HepG2 (cell line): ENCODE measurements around the gene NDC80. TPM values are rescaled to one million over a fixed set of nuclear protein-coding genes. Genes with fewer than 3 reads are reported as not detected.
A peak's percentile ranks its signal among the peaks of the same experiment; 100 is the strongest.
"Not testable (repeated sequence)": the region's sequence is repeated elsewhere in the genome, so short reads cannot be mapped to it uniquely, and the experiment has no call there.

ENCODE experiments used
- ATAC-seq: fragments of 200-7000 bp; cut with Tn5 transposase; 3 replicates; pipeline ENCODE4 v1.9.1; 2020; ENCODE audit warnings: mild to moderate bottlenecking, moderate library complexity
- BruUV-seq: library from RNA; stranded (reverse); fragments of 400-500 nt; replicated peaks from 2 replicates; lab custom pipeline; 2021; lab: Mats Ljungman, UMichigan
- CTCF ChIA-PET: fragments of 300-600 bp; formaldehyde crosslinking; extraction: SDS; loops from one replicate; lab custom pipeline; 2021; ENCODE audit warnings: low total read pairs, inconsistent platforms, low intra/inter-chr PET ratio; lab: Yijun Ruan, JAX
- POLR2A ChIA-PET: fragments of 350-600 bp; sonication (Branson Sonifier 250); formaldehyde crosslinking; loops from one replicate; lab custom pipeline; 2020; ENCODE audit warnings: antibody characterized with exemption, inconsistent platforms; lab: Yijun Ruan, JAX
- DNase-seq: peaks from one replicate; pipeline ENCODE4 v3.0.0-alpha.2; 2015; ENCODE audit warnings: low spot score
- FAIRE-seq: peaks from 3 replicates; lab custom pipeline; 2011; peaks lifted over from hg19 to GRCh38; lab: Jason Lieb, UNC
- H2AFZ ChIP-seq: one replicate; pipeline ENCODE4 v1.6.1; 2011; ENCODE audit warnings: low read length, inconsistent platforms
- H3K27ac ChIP-seq: fragments of 300-600 bp; 3 replicates; pipeline ENCODE4 v1.8.0; 2011; ENCODE audit warnings: mixed run types, mild to moderate bottlenecking, mixed read lengths, low read length, inconsistent platforms; ENCODE audit not compliant: insufficient read depth; ENCODE audit errors: extremely low read length
- H3K27me3 ChIP-seq, 2 experiments: fragments of 200-600 bp in 1 of 2; 2 replicates in 1 of 2; 3 replicates in 1 of 2; pipeline versions ENCODE4 v1.6.0 to v1.8.0; 2011; ENCODE audit warnings: low read length in 2 of 2, mild to moderate bottlenecking in 2 of 2, moderate library complexity in 2 of 2, inconsistent platforms in 1 of 2; ENCODE audit not compliant: insufficient read depth in 2 of 2, control insufficient read depth in 1 of 2
- H3K36me3 ChIP-seq, 2 experiments: fragments of 200-600 bp in 1 of 2; replicated peaks in 1 of 2; 2 replicates in 1 of 2; 3 replicates in 1 of 2; pipeline versions ENCODE4 v1.5.1 to v1.8.0; 2011; ENCODE audit warnings: low read length in 2 of 2, inconsistent platforms in 1 of 2; ENCODE audit not compliant: insufficient read depth in 2 of 2, control insufficient read depth in 1 of 2
- H3K4me1 ChIP-seq: 2 replicates; pipeline ENCODE4 v1.5.1; 2012; ENCODE audit warnings: low read length, inconsistent platforms; ENCODE audit not compliant: insufficient read depth
- H3K4me2 ChIP-seq: 2 replicates; pipeline ENCODE4 v1.6.0; 2011; ENCODE audit warnings: low read depth, low read length, inconsistent platforms
- H3K4me3 ChIP-seq, 3 experiments: fragments of 200-600 bp in 1 of 3; sonication (generic), shearing (Covaris generic) in 1 of 3; replicated peaks in 1 of 3; 2 replicates each; pipeline ENCODE4 v1.5.1; 2011 to 2016; ENCODE audit warnings: low read length in 3 of 3, inconsistent platforms in 2 of 3, low read depth in 2 of 3, mild to moderate bottlenecking in 2 of 3, control low read depth in 1 of 3, mixed read lengths in 1 of 3; ENCODE audit not compliant: insufficient read depth in 1 of 3
- H3K79me2 ChIP-seq: one replicate; pipeline ENCODE4 v1.6.1; 2011; ENCODE audit warnings: low read length, inconsistent platforms; ENCODE audit not compliant: insufficient read depth
- H3K9ac ChIP-seq: 2 replicates; pipeline ENCODE4 v1.6.0; 2011; ENCODE audit warnings: mild to moderate bottlenecking, low read depth, low read length, inconsistent platforms; ENCODE audit not compliant: insufficient read depth
- H3K9me3 ChIP-seq: 2 replicates; pipeline ENCODE4 v1.5.1; 2012; ENCODE audit warnings: mild to moderate bottlenecking, low read length
- H4K20me1 ChIP-seq: 2 replicates; pipeline ENCODE4 v1.6.0; 2011; ENCODE audit warnings: inconsistent platforms, mild to moderate bottlenecking, low read length, moderate library complexity; ENCODE audit not compliant: insufficient read depth
- PHB2 ChIP-seq: fragments of 450-650 bp; IDR thresholded peaks from 2 replicates; pipeline ENCODE4 v1.6.1; 2018; ENCODE audit not compliant: partially characterized antibody
- PRMT3 ChIP-seq: sonication (generic); formaldehyde crosslinking; IDR thresholded peaks from 2 replicates; pipeline ENCODE4 v1.8.1; 2022; ENCODE audit warnings: low read depth, mild to moderate bottlenecking, moderate library complexity, missing genetic modification reagents, borderline replicate concordance
- SMC3 ChIP-seq: IDR thresholded peaks from 2 replicates; pipeline ENCODE4 v1.6.1; 2011; ENCODE audit warnings: low read length, improper control_type of control experiment
- STAG1 ChIP-seq: sonication (generic); formaldehyde crosslinking; IDR thresholded peaks from 2 replicates; pipeline ENCODE4 v1.4.0; 2020; ENCODE audit warnings: missing genetic modification reagents
- ZNF317 ChIP-seq: sonication (generic); formaldehyde crosslinking; IDR thresholded peaks from 2 replicates; pipeline ENCODE4 v1.5.0; 2020; ENCODE audit warnings: mild to moderate bottlenecking, missing genetic modification reagents
- ZNF773 ChIP-seq: sonication (generic); formaldehyde crosslinking; IDR thresholded peaks from 2 replicates; pipeline ENCODE4 v1.4.0; 2020; ENCODE audit warnings: missing genetic modification reagents, borderline replicate concordance
- WGBS: methylation state at CpG from one replicate; pipeline ENCODE4 v1.1.6; 2017; ENCODE audit warnings: low lambda C conversion rate; 5-methylcytosine and 5-hydroxymethylcytosine counted together
- in situ Hi-C: cut with HindIII; loops from 2 replicates; pipeline ENCODE4 v1.10.0; 2017; ENCODE audit warnings: low pct_unique_long_range_greater_than_20kb; ENCODE audit not compliant: extremely low pct_ligation_motif_present
- intact Hi-C: fragments of 100-400 bp; cut with micrococcal nuclease; formaldehyde crosslinking; loops from one replicate; pipeline ENCODE4 v1.10.0; 2022; ENCODE audit not compliant: unreplicated experiment
- polyA plus RNA-seq, 8 experiments: library from polyadenylated mRNA; depleted of rRNA in 3 of 8; stranded (reverse) in 7 of 8; unstranded in 1 of 8; fragments of >200 nt; fragmentation: Illumina TruSeq in 4 of 8; extraction: Trizol in 4 of 8; gene quantifications; 2 replicates each; pipeline versions ENCODE4 v1.2.1 to v1.2.3, GENCODE V29; 2011 to 2016; ENCODE audit warnings: low read depth in 4 of 8, missing spikeins in 1 of 8, mixed read lengths in 1 of 8; ENCODE audit not compliant: insufficient read depth in 1 of 8
- total RNA-seq, 5 experiments: library from RNA; depleted of rRNA; stranded (reverse); fragments of >200 nt; fragmentation: Illumina TruSeq; extraction: Trizol; gene quantifications; 2 replicates each; pipeline ENCODE4 v1.2.3, GENCODE V29; 2016; ENCODE audit warnings: low read depth in 1 of 5
- TF ChIP-seq, protein P1 (sequence below): sonication (generic); formaldehyde crosslinking; IDR thresholded peaks from 2 replicates; pipeline ENCODE4 v1.8.1; 2023; ENCODE audit warnings: missing genetic modification reagents, inconsistent platforms, borderline replicate concordance
- TF ChIP-seq, protein P2 (sequence below): sonication (generic); formaldehyde crosslinking; IDR thresholded peaks from 2 replicates; pipeline ENCODE4 v1.4.0; 2020; ENCODE audit warnings: missing genetic modification reagents; ENCODE audit errors: not compliant biosample characterization
- TF ChIP-seq, protein P3 (sequence below): sonication (generic); formaldehyde crosslinking; IDR thresholded peaks from 2 replicates; pipeline ENCODE4 v1.5.0; 2020; ENCODE audit warnings: mild to moderate bottlenecking, missing genetic modification reagents, moderate library complexity

NDC80 gene
- total and polyA plus RNA-seq, 2 of the 13 experiments (the other 11 are each of a cell fraction or from before 2014, with no cell fraction given), result 9.6 to 33.0 TPM

DNA sequence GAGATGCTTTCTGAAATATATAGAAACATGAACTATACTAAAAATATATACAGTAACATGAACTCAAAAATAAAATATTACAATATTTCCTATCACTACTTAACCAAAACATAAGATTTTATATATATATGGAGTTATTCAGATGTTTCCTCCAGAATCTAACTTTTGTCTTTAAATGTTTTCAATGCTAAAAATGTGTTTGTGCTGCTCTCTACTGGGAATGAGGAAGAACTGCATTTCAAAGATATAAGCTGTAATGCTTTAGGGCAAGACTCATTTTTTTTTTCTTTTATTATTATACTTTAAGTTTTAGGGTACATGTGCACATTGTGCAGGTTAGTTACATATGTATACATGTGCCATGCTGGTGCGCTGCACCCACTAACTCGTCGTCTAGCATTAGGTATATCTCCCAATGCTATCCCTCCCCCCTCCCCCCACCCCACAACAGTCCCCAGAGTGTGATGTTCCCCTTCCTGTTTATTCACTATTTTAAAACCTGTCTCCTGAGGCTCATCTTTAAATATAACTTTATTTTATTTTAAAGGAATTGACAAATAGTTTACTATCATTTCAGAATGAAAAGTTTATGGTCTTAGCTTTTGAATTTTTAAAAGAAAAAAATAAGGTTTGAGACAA lies 29.3 kb upstream of the NDC80 start:
- intact Hi-C loops, result loop anchor here (2.0 kb wide), 1 partner anchor 955 kb away; no protein-coding TSS in a partner anchor

DNA sequence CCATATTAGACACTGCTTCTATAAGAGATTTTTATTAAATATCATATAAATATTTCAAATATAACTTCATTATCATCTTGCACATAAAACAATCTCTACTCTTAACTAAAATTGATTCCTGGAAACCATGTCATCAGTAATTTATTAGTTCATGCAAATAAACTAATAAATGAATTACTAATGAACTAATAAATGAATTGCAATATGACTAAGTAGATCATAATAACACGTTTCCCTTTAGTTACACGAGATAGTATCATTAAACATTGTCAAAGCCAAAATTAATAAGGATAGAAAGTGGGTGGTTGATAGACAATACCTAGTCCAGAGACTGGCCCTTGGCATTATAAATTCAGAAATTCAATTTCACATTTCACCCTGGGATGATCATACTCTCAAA lies 26.2 kb upstream of the NDC80 start:
- Histone ChIP-seq H3K27ac (no peak overlapping the region), H3K9ac (no peak overlapping the region), H3K9me3 (no peaks in the 10 kb centered on the region), H3K4me2 (no peak overlapping the region), H4K20me1 (no peaks in the 10 kb centered on the region), H2AFZ (no peak overlapping the region), H3K27me3 (no peaks in the 10 kb centered on the region), H3K36me3 (peaks cover 5 to 9% of the 10 kb centered on the region in 2 experiments; a peak in 3 of 5 replicates), H3K4me3 (no peak overlapping the region), H3K79me2 (no peaks in the 10 kb centered on the region), H3K4me1 (no peaks in the 10 kb centered on the region)
- ChIA-PET CTCF (no interaction called here), POLR2A (no interaction called here)
- WGBS, result 91% methylated on average over 2 of the region's 2 CpGs
- FAIRE-seq, result no peak
- in situ Hi-C loops, result loop anchor here (25.0 kb wide), 2 partner anchors 208 to 958 kb away; no protein-coding TSS in a partner anchor
- ATAC-seq, result no peak
- no peak for DNase-seq
- BruUV-seq, result no TSS peak
- intact Hi-C loops, result no loop called here
- TF ChIP-seq PHB2 (no peak), PRMT3 (no peak), ZNF317 (CRISPR knock-in tag) (no peak), ZNF773 (CRISPR knock-in tag) (no peak)
- TF ChIP-seq, protein P1, sequence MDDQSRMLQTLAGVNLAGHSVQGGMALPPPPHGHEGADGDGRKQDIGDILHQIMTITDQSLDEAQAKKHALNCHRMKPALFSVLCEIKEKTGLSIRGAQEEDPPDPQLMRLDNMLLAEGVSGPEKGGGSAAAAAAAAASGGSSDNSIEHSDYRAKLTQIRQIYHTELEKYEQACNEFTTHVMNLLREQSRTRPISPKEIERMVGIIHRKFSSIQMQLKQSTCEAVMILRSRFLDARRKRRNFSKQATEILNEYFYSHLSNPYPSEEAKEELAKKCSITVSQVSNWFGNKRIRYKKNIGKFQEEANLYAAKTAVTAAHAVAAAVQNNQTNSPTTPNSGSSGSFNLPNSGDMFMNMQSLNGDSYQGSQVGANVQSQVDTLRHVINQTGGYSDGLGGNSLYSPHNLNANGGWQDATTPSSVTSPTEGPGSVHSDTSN (CRISPR knock-in tag), result no peak
- TF ChIP-seq, protein P2, sequence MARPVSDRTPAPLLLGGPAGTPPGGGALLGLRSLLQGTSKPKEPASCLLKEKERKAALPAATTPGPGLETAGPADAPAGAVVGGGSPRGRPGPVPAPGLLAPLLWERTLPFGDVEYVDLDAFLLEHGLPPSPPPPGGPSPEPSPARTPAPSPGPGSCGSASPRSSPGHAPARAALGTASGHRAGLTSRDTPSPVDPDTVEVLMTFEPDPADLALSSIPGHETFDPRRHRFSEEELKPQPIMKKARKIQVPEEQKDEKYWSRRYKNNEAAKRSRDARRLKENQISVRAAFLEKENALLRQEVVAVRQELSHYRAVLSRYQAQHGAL, result no peak

More for the DNA sequence above, 29.3 kb upstream of the NDC80 start:
- H3K36me3 ChIP-seq, H3K27me3 ChIP-seq, H2AFZ ChIP-seq, H3K4me2 ChIP-seq, BruUV-seq, H3K27ac ChIP-seq, H3K9ac ChIP-seq, ATAC-seq, H3K4me1 ChIP-seq, H4K20me1 ChIP-seq, H3K79me2 ChIP-seq, H3K4me3 ChIP-seq, H3K9me3 ChIP-seq, POLR2A ChIA-PET: not testable (repeated sequence)
- in situ Hi-C loops, result loop anchor here (25.0 kb wide), 2 partner anchors 205 to 955 kb away; no protein-coding TSS in a partner anchor
- peak; percentile 15 for DNase-seq
- WGBS, result 53% methylated on average over 3 of the region's 3 CpGs
- TF ChIP-seq SMC3, result peak; percentile 28
- TF ChIP-seq, protein P3, sequence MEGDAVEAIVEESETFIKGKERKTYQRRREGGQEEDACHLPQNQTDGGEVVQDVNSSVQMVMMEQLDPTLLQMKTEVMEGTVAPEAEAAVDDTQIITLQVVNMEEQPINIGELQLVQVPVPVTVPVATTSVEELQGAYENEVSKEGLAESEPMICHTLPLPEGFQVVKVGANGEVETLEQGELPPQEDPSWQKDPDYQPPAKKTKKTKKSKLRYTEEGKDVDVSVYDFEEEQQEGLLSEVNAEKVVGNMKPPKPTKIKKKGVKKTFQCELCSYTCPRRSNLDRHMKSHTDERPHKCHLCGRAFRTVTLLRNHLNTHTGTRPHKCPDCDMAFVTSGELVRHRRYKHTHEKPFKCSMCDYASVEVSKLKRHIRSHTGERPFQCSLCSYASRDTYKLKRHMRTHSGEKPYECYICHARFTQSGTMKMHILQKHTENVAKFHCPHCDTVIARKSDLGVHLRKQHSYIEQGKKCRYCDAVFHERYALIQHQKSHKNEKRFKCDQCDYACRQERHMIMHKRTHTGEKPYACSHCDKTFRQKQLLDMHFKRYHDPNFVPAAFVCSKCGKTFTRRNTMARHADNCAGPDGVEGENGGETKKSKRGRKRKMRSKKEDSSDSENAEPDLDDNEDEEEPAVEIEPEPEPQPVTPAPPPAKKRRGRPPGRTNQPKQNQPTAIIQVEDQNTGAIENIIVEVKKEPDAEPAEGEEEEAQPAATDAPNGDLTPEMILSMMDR, result peak; percentile 49
- TF ChIP-seq STAG1, result peak; percentile 67
- FAIRE-seq, result peak; percentile 37
- CTCF ChIA-PET, result interaction anchor here (1.4 to 2.2 kb wide), 3 partner anchors 205 to 1677 kb away, joined by 3 to 15 read pairs (median 3); no protein-coding TSS in a partner anchor
